ENCODE results near the gene CDKL5.

The CDKL5 gene

DNA sequence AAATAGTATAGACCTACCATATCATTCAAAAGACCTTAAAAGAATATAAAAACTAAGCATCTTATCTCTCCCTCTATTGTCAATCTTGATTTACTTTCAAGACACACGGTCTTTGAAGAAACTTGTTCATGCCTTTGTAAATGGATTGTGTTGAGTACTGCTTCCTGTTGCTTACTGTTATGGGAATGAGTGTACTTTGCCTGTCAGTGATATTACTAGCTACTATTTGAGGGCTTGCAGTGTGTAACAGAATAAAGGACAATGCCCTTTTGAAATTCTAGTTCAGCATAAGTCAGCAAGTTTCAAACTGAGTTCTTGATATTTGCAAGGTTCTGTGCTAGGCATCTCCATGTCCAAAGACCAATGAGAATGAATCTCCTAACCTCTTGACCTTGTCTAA, 36.0 kb downstream of the CDKL5 start:
- no peak for DNase-seq

- no peak for DNase-seq
Measured at GRCh38 chrX:18464499-18464898, 39.1 kb downstream of the CDKL5 start.

DNA sequence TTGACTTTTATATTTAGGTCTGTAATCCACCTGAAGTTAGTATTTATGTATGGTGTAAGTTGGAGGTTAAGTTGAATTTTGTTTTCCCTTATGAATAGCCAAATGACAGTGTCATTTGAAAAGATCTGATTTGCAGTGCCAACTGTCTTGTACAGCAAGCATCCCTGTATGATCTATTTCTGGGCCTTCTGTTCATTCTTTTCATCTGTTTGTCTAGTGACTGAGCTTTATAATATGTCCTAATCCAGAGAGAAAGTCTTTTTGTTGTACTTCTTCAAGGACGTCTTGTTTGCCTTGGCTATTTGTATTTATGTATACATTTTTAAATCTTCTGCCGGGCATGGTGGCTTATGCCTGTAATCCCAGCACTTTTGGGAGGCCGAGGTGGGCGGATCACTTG, 39.6 kb downstream of the CDKL5 start:
- DNase-seq = no peak

DNA sequence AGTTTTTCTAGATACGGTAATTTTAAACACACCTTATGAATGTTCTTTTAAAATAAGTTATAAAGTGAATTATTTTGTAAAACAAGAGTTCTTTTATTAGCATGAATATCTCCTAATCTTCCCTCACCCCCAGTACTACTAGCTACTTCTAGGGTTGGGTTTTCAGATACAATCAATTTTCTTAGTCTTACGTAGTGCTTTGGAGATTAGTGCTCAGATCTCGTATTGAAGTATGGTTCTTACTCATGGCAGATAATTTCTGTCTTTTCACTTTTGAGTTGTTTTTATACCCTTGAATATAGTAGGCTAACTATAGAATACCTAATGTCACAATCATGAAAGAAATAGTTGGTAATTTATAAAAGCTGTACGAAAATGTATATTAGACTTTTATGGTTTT, 43.2 kb downstream of the CDKL5 start:
- peak in 1 of 5 experiments; percentile 45 for DNase-seq

GRCh38 chrX:18471296-18471695, 45.9 kb downstream of the CDKL5 start:
- DNase-seq = no peak

- DNase-seq = no peak
Measured at GRCh38 chrX:18490806-18491555, 65.6 kb downstream of the CDKL5 start.

DNA sequence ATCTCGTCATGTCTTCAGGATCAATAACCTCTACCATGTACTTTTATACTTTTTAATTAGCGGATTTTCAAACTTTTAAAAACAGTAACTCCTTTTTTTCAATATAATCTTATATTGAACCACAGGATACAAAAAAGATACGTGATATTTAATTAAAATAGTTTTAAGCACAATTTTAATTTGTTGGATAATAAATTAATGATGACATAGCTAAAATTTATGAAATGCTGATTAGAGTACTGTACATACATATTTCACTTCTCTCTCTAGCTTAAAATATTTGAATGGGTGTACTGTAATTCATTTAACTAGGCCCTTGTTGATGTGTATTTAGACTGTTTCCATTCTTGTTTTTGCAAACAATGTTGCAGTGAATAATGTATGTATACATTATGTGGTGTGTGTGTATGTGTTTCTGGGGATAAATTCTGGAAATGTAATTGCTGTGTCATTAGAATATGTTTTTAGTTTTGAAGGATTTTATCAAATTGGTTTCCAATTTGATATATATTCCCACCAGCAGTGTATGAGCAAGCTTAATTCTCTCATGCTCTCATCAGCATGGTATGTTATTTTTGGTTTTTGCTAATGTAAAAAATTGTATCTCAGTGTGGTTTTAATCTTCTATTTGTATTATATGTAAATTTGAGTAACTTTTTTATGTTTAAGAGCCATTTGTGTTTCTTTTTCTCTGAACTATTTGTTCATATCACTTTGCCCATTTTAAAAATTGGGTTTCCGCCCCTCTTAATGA, 66.4 kb downstream of the CDKL5 start:
- no peak for DNase-seq

GRCh38 chrX:18534949-18535348, 109.5 kb downstream of the CDKL5 start:
- DNase-seq = no peak

DNA sequence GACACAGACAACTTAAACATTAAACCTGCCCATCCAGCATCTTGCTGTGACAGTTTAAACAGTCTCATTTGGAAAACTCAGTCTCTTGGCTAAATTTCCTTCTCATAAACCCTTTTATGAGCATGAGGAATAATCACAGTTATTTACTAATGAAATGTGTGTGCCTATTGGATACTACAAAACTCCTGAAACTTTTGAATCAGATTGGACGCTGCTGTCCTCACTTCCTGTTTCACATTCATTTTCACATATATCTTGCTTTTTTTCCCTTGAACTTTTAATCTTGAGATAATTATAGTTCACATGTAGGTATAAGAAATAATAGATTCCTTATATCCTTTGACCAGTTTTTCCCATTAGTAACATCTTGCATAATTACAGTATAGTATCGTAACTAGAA, 111.7 kb downstream of the CDKL5 start:
- DNase-seq = no peak

GRCh38 chrX:18537524-18537923, 112.1 kb downstream of the CDKL5 start:
- DNase-seq = no peak

DNA sequence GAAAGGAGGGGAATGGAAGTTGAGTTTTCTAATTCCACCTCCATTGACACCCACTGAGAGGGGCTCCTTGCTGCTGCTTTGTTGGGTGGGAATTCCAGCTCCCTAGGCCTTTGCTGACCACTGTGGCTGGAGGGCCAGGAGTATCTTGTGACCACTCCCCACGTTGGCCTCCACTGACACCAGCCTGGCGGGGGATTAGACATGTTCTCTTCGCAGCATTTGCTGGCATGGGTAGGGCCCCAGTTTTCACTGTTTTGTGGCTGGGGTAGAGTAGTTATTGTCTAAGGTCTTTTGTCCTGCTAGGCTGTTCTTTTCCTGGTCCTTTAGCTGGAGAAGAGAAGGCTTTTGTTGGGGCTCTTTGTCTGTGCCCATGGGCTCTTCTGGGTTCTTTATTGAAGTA, 116.7 kb downstream of the CDKL5 start:
- no peak for DNase-seq

- no peak for DNase-seq
Measured at GRCh38 chrX:18542905-18543304, 117.5 kb downstream of the CDKL5 start.

- DNase-seq = peak in 1 of 5 experiments; percentile 1
Measured at GRCh38 chrX:18543738-18544137, 118.3 kb downstream of the CDKL5 start.

DNA sequence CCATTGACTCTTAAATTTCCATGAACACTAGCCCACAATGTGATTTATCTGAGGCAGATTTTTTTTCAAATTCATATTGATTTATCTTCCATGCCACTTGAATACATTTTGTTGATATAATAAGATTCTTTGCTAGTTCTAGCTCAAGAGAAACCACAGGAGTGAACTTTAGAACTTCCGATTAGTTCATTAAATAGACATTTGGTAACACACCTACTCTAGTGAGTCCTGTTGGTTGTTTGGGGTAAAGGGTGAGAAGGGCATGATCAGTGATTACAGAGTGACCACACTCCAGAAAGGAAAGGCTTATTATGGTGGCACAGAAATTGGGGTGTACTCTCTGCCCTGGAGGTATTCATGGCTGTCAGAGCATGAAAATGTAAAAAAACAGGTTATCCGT, 120.4 kb downstream of the CDKL5 start:
- no peak for DNase-seq

- no peak for DNase-seq
Measured at GRCh38 chrX:18548996-18549395, 123.6 kb downstream of the CDKL5 start.

DNA sequence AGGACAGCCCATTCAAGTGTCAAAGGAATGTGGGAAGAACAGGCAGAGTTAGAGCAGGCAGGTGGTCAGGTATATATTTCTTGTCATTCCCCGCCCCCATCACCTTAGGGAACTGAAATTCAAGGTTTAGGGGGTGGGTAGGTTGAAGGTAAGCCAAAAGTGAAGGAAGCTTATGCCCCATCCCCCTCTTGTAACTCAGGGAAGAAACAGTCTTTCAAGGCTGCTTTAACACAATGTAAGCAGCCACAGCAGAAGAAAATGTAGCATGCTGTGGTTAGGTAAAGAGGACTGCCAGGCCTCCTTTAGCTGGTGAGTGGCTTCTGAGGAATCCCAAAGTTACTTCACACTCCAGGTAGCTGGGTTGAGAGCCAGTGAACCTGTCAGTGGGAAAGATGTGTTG, 124.2 kb downstream of the CDKL5 start:
- no peak for DNase-seq

DNA sequence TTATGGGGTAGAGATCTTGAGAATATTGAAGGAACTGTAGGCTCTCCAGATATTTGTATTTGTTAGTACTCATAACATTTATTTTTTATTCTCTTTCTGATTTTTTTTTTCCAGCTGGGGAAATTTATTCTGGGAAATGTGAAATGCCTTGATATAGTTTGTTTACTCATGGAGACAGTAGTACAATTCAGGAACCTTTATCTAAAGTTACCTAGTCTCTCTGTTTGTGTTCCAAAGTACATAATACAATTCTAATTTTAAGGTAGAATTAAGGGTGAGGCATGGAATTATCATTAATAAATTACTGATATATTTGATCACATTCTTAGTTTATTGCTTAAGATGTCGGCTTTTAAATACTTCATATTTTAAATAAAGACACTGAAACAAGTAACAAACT, 132.5 kb downstream of the CDKL5 start:
- no peak for DNase-seq

GRCh38 chrX:18558799-18559198, 133.4 kb downstream of the CDKL5 start:
- DNase-seq = no peak

DNA sequence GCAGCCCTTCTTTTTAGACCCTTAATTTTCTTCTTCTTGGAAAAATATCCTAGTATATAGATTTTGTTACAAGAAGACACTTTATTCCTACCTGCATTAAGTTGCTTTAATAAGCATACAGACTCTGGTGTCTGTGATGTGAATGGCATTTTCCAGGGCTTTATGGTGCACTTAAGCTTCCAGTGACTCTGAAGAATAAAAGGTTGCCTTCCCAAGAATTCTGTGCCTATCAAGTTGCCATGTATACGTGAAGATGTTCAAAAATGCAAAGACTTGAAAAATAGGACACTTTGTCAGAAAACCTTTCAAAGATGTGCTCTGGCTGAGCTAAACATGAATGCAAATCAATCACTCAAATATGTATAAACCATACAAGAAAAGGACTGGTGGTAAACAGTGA, 135.6 kb downstream of the CDKL5 start:
- DNase-seq = no peak

GRCh38 chrX:18565727-18566126, 140.3 kb downstream of the CDKL5 start:
- no peak for DNase-seq

DNA sequence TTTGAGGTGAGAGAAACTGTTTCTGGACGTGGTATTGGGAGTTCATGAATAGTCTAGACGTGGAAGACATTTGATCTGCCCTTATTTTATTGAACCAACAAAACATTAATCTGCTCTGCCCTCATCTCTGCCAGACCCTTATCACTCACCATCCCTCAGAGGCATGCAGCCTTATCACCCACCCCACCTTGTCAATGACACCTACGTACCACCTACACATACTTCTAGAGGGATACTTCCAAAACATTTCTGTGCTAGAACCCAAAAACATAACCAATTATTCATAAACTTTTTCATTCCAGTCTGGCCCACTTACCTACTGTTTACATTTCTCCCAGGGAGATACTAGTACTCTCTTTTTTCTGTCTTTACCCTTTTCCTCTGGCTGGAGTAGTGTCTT, 141.3 kb downstream of the CDKL5 start:
- DNase-seq = no peak

DNA sequence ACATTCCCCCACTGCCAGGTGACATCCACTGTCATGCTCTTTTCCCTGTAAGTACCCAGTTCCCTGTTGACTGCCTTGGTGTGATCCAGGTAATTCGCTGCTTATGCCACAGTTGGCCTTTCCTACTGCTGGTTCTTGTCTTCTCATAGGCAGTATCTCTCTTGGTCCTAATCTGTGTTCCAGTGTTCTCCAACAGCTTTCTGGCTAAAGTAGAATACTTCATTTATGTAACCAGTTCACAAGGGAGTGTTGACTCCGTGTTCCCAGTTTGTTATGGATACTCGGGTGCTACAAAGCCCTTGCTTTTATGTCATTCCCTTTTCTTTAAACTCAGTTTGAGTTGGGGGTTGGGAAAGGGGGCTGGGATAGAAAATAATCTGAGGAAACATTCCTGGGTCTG, 148.1 kb downstream of the CDKL5 start:
- DNase-seq = no peak

DNA sequence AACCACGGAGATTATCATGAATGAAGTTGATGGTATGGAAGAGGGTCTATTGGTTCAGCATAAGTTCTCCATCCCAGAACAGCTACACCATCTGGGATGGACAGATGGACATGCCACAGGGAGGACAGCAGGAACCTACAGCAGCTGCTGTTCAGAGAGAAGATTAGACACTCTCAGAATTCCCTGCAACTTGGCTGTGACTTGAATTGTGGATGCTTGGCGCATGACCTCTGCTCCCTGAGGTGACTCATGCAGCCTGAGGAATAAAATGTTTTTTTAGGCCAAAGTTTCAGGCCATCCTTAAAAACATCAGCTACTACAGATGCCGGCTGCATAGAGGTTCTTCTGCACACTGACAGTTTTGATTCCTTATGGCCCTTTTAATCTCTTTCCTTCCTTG, 149.2 kb downstream of the CDKL5 start:
- DNase-seq = no peak

GRCh38 chrX:18575744-18576143, 150.3 kb downstream of the CDKL5 start:
- no peak for DNase-seq

GRCh38 chrX:18577400-18577799, 152.0 kb downstream of the CDKL5 start:
- no peak for DNase-seq

Data from T-helper 2 cell (primary cell).